ENCODE data around the gene VAC14. TPM values are rescaled to one million over a fixed set of nuclear protein-coding genes. Genes with fewer than 3 reads are reported as not detected.

VAC14 gene
- total and polyA plus RNA-seq, 2 experiments from 2014 or later = 42.3 to 77.7 TPM

DNA sequence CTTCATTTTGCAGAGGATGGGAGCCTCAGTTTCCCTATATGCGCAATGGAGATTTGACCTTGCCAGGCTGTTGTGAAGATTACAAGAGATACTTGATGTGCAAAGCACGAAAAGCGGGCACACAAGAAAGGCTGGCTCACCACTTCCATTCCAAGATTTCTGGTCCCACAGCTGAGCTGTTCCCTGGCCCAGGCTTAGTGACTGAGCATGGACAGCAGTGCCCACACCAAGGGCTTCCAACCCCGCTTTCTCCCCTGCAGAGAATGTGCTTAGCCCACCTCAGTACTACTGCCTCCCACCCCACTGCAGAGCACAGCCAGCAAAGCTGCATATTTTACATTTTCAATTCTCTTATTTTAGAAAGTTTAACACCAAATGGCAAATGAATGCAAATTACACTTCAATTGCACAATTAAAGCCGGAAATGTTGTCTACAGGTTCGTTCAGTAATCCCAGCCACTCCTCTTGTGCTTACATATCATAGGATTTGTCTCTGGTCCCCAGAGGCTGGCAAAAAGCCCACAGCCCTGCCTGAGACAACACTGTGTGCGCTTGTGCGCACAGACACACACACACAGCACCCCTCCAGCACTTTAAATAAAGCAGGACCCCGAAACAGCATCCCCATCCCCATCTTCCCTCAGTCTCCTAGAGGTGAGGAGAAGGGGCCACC is 51.8 kb downstream of the VAC14 start:
- H3K9me2 ChIP-seq (ENCODE audit: insufficient read depth) = no peaks in the 10 kb centered on the region
- TF ChIP-seq STAT1 (IDR thresholded peaks at IDR 0.05; ENCODE audit: unreplicated experiment) = no peak
- TF ChIP-seq EZH2phosphoT487 (IDR thresholded peaks at IDR 0.05; ENCODE audit: unreplicated experiment) = no peak
- TF ChIP-seq, protein P1, sequence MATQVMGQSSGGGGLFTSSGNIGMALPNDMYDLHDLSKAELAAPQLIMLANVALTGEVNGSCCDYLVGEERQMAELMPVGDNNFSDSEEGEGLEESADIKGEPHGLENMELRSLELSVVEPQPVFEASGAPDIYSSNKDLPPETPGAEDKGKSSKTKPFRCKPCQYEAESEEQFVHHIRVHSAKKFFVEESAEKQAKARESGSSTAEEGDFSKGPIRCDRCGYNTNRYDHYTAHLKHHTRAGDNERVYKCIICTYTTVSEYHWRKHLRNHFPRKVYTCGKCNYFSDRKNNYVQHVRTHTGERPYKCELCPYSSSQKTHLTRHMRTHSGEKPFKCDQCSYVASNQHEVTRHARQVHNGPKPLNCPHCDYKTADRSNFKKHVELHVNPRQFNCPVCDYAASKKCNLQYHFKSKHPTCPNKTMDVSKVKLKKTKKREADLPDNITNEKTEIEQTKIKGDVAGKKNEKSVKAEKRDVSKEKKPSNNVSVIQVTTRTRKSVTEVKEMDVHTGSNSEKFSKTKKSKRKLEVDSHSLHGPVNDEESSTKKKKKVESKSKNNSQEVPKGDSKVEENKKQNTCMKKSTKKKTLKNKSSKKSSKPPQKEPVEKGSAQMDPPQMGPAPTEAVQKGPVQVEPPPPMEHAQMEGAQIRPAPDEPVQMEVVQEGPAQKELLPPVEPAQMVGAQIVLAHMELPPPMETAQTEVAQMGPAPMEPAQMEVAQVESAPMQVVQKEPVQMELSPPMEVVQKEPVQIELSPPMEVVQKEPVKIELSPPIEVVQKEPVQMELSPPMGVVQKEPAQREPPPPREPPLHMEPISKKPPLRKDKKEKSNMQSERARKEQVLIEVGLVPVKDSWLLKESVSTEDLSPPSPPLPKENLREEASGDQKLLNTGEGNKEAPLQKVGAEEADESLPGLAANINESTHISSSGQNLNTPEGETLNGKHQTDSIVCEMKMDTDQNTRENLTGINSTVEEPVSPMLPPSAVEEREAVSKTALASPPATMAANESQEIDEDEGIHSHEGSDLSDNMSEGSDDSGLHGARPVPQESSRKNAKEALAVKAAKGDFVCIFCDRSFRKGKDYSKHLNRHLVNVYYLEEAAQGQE (IDR thresholded peaks at IDR 0.05; ENCODE audit: unreplicated experiment) = no peak
- no peak for TF ChIP-seq EZH2 (IDR thresholded peaks at IDR 0.05; ENCODE audit: low read depth, unreplicated experiment)
- TF ChIP-seq, protein P2, sequence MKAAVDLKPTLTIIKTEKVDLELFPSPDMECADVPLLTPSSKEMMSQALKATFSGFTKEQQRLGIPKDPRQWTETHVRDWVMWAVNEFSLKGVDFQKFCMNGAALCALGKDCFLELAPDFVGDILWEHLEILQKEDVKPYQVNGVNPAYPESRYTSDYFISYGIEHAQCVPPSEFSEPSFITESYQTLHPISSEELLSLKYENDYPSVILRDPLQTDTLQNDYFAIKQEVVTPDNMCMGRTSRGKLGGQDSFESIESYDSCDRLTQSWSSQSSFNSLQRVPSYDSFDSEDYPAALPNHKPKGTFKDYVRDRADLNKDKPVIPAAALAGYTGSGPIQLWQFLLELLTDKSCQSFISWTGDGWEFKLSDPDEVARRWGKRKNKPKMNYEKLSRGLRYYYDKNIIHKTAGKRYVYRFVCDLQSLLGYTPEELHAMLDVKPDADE (IDR thresholded peaks at IDR 0.05) = no peak
- TF ChIP-seq, protein P3, sequence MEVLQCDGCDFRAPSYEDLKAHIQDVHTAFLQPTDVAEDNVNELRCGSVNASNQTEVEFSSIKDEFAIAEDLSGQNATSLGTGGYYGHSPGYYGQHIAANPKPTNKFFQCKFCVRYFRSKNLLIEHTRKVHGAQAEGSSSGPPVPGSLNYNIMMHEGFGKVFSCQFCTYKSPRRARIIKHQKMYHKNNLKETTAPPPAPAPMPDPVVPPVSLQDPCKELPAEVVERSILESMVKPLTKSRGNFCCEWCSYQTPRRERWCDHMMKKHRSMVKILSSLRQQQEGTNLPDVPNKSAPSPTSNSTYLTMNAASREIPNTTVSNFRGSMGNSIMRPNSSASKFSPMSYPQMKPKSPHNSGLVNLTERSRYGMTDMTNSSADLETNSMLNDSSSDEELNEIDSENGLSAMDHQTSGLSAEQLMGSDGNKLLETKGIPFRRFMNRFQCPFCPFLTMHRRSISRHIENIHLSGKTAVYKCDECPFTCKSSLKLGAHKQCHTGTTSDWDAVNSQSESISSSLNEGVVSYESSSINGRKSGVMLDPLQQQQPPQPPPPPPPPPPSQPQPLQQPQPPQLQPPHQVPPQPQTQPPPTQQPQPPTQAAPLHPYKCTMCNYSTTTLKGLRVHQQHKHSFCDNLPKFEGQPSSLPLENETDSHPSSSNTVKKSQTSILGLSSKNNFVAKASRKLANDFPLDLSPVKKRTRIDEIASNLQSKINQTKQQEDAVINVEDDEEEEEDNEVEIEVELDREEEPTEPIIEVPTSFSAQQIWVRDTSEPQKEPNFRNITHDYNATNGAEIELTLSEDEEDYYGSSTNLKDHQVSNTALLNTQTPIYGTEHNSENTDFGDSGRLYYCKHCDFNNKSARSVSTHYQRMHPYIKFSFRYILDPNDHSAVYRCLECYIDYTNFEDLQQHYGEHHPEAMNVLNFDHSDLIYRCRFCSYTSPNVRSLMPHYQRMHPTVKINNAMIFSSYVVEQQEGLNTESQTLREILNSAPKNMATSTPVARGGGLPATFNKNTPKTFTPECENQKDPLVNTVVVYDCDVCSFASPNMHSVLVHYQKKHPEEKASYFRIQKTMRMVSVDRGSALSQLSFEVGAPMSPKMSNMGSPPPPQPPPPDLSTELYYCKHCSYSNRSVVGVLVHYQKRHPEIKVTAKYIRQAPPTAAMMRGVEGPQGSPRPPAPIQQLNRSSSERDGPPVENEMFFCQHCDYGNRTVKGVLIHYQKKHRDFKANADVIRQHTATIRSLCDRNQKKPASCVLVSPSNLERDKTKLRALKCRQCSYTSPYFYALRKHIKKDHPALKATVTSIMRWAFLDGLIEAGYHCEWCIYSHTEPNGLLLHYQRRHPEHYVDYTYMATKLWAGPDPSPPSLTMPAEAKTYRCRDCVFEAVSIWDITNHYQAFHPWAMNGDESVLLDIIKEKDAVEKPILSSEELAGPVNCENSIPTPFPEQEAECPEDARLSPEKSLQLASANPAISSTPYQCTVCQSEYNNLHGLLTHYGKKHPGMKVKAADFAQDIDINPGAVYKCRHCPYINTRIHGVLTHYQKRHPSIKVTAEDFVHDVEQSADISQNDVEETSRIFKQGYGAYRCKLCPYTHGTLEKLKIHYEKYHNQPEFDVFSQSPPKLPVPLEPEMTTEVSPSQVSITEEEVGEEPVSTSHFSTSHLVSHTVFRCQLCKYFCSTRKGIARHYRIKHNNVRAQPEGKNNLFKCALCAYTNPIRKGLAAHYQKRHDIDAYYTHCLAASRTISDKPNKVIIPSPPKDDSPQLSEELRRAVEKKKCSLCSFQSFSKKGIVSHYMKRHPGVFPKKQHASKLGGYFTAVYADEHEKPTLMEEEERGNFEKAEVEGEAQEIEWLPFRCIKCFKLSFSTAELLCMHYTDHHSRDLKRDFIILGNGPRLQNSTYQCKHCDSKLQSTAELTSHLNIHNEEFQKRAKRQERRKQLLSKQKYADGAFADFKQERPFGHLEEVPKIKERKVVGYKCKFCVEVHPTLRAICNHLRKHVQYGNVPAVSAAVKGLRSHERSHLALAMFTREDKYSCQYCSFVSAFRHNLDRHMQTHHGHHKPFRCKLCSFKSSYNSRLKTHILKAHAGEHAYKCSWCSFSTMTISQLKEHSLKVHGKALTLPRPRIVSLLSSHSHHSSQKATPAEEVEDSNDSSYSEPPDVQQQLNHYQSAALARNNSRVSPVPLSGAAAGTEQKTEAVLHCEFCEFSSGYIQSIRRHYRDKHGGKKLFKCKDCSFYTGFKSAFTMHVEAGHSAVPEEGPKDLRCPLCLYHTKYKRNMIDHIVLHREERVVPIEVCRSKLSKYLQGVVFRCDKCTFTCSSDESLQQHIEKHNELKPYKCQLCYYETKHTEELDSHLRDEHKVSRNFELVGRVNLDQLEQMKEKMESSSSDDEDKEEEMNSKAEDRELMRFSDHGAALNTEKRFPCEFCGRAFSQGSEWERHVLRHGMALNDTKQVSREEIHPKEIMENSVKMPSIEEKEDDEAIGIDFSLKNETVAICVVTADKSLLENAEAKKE (CRISPR knock-in tag; IDR thresholded peaks at IDR 0.05) = no peak
- no peak for TF ChIP-seq ZNF114 (CRISPR knock-in tag; IDR thresholded peaks at IDR 0.05)
- TF ChIP-seq JUNB (IDR thresholded peaks at IDR 0.05; ENCODE audit: unreplicated experiment) = no peak
- no peak for TF ChIP-seq POLR2AphosphoS5 (IDR thresholded peaks at IDR 0.05; ENCODE audit: low read depth)
- no peak for TF ChIP-seq ZNF331 (CRISPR knock-in tag; IDR thresholded peaks at IDR 0.05; ENCODE audit: low read depth)
- TF ChIP-seq NANOG (IDR thresholded peaks at IDR 0.05; ENCODE audit: borderline replicate concordance) = no peak
- TF ChIP-seq, protein P4, sequence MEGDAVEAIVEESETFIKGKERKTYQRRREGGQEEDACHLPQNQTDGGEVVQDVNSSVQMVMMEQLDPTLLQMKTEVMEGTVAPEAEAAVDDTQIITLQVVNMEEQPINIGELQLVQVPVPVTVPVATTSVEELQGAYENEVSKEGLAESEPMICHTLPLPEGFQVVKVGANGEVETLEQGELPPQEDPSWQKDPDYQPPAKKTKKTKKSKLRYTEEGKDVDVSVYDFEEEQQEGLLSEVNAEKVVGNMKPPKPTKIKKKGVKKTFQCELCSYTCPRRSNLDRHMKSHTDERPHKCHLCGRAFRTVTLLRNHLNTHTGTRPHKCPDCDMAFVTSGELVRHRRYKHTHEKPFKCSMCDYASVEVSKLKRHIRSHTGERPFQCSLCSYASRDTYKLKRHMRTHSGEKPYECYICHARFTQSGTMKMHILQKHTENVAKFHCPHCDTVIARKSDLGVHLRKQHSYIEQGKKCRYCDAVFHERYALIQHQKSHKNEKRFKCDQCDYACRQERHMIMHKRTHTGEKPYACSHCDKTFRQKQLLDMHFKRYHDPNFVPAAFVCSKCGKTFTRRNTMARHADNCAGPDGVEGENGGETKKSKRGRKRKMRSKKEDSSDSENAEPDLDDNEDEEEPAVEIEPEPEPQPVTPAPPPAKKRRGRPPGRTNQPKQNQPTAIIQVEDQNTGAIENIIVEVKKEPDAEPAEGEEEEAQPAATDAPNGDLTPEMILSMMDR (conservative IDR thresholded peaks at IDR 0.05; ENCODE audit: low read depth in 2 of 2) = no peak
- TF ChIP-seq CREB1 (CRISPR knock-in tag; IDR thresholded peaks at IDR 0.05; ENCODE audit: low read depth) = no peak
- no peak for ATAC-seq
- H3K27me3 ChIP-seq (ENCODE audit: insufficient read depth) = no peaks in the 10 kb centered on the region
- H3F3A ChIP-seq (replicated peaks; ENCODE audit: low read depth) = no peaks in the 10 kb centered on the region
- H3K4me3 ChIP-seq = no peak overlapping the region
- no peak overlapping the region for H2AFZ ChIP-seq
- peaks cover 9% of the 10 kb centered on the region for H3K4me1 ChIP-seq (ENCODE audit: insufficient read depth)
- H4K20me1 ChIP-seq (replicated peaks; ENCODE audit: insufficient read depth) = no peaks in the 10 kb centered on the region; the same call in 1 of the 2 replicates
- Mint-ChIP-seq H3K4me1 (peaks cover 20% of the 10 kb centered on the region), H3K27ac (peak overlapping the region; percentile 41; the same call in 1 of the 2 replicates), H3K4me3 (no peak overlapping the region), H3K9me3 (no peaks in the 10 kb centered on the region), H3K36me3 (ENCODE audit: low read depth) (peaks cover 6% of the 10 kb centered on the region), H3K27me3 (ENCODE audit: insufficient read depth, low read depth, poor library complexity) (peaks cover 9% of the 10 kb centered on the region)
- no peak overlapping the region for H3K27ac ChIP-seq (ENCODE audit: low read depth)
- no peak for DNase-seq (ENCODE audit: low spot score)
- no peaks in the 10 kb centered on the region for H3K36me3 ChIP-seq (ENCODE audit: insufficient read depth)
- no peaks in the 10 kb centered on the region for H3K79me2 ChIP-seq (replicated peaks; ENCODE audit: insufficient read depth)
- no peak overlapping the region for H3K4me2 ChIP-seq

Data from GM23338 (cell line).